ENCODE results near the gene GCK.
A peak's percentile ranks its signal among the peaks of the same experiment; 100 is the strongest.
"Not testable (repeated sequence)": the region's sequence is repeated elsewhere in the genome, so short reads cannot be mapped to it uniquely, and the experiment has no call there.

The GCK gene

DNA sequence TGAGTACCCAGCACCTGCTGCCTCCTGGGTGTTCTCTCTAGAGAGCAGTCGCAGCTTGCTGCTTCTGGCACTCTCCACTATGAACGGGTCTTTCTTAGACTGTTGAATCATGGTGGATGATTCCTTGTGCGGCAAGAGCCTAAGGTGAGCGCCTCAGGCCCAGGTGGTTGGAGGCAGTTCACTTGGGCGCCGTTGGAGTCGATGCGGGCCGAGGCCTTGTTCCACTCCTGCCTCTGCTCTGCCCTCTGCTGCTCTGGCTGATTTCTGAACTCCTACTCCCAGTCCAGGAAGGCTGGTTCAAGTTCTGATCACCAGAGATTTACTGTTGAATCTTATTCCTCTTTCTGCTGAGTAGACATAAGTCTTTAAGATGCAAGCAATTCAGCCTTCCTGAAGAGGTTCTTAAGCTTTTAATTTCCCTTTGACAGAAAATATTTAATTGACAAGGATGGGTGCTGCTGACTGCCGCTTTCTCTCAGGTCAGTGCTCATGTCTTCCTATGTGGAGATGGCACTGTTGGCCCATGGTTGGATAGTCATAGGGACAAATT is 22.0 kb upstream of the GCK start:
- H3K9me3 Mint-ChIP-seq: no peaks in the 10 kb centered on the region
- ATAC-seq (replicated peaks; ENCODE audit: extremely low read depth, poor library complexity, severe bottlenecking) (no peak), DNase-seq (ENCODE audit: low spot score in 2 of 2) (no peak)
- H3K4me1 Mint-ChIP-seq: peaks cover 5% of the 10 kb centered on the region
- H3K36me3 Mint-ChIP-seq (ENCODE audit: insufficient read depth): peaks cover 49% of the 10 kb centered on the region
- no peak overlapping the region for H3K27ac Mint-ChIP-seq (ENCODE audit: low read depth)
- H3K27me3 Mint-ChIP-seq: no peaks in the 10 kb centered on the region
- no peak overlapping the region for H3K4me3 Mint-ChIP-seq

GRCh38 chr7:44210107-44210506 is 20.9 kb upstream of the GCK start:
- H3K9me3 Mint-ChIP-seq: no peaks in the 10 kb centered on the region
- no peak overlapping the region for H3K4me3 Mint-ChIP-seq
- DNase-seq (ENCODE audit: low spot score in 2 of 2) (no peak), ATAC-seq (replicated peaks; ENCODE audit: extremely low read depth, poor library complexity, severe bottlenecking) (no peak)
- H3K27ac Mint-ChIP-seq (ENCODE audit: low read depth): no peak overlapping the region
- H3K36me3 Mint-ChIP-seq (ENCODE audit: insufficient read depth): peaks cover 54% of the 10 kb centered on the region
- H3K4me1 Mint-ChIP-seq: peaks cover 10% of the 10 kb centered on the region
- H3K27me3 Mint-ChIP-seq: no peaks in the 10 kb centered on the region

DNA sequence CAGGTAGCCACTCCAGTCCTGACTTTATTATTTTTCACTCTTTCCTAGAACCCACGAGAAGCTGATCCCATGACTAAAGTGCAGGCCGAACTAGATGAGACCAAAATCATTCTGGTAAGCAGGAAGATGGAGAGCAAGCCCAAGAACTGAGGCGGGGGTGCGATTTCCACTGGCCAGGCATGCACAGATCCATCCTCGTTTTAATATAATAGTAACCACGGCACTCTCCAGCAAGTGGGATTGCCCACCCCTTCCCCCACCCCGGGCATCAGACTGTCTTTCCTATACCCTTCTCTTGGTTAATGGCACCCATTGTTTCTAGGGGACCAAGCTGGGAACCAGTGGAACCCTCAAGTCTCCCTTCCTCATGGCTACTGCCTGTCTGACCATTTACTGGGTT is 18.8 kb upstream of the GCK start:
- no peak for DNase-seq (ENCODE audit: low spot score in 2 of 2)
- Mint-ChIP-seq H3K4me1 (peaks cover 25% of the 10 kb centered on the region), H3K4me3 (no peak overlapping the region), H3K27ac (ENCODE audit: low read depth) (no peak overlapping the region), H3K36me3 (ENCODE audit: insufficient read depth) (peaks cover 59% of the 10 kb centered on the region), H3K9me3 (no peaks in the 10 kb centered on the region), H3K27me3 (no peaks in the 10 kb centered on the region)
- ATAC-seq (replicated peaks; ENCODE audit: extremely low read depth, poor library complexity, severe bottlenecking): no peak

DNA sequence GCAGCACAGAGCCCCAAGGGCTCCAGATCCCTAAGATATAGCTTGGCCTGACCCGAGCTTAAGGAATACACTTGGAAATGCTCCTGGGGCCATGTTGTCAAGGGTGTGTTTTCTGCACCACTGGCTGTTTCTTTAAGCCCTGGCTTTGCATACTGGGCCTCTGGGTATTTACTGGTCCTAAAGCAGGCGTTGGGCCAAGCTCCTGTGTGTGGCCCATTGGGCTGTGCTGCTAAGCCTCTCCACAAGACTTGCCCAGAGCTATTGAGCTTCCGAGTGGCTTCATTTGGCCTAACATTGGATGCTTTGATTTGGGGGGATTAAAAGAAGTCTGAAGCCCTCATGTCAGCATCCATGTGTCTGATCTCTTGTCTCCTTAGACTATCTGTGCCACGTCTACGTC is 16.8 kb upstream of the GCK start:
- Mint-ChIP-seq H3K4me3 (no peak overlapping the region), H3K4me1 (peaks cover 41% of the 10 kb centered on the region), H3K9me3 (no peaks in the 10 kb centered on the region), H3K27ac (ENCODE audit: low read depth) (no peak overlapping the region), H3K27me3 (no peaks in the 10 kb centered on the region), H3K36me3 (ENCODE audit: insufficient read depth) (peaks cover 47% of the 10 kb centered on the region)
- DNase-seq (ENCODE audit: low spot score in 2 of 2): no peak
- no peak for ATAC-seq (replicated peaks; ENCODE audit: extremely low read depth, poor library complexity, severe bottlenecking)

- ATAC-seq (replicated peaks; ENCODE audit: extremely low read depth, poor library complexity, severe bottlenecking): no peak
- peak overlapping the region; percentile 80 for H3K4me3 Mint-ChIP-seq
- peaks cover 40% of the 10 kb centered on the region for H3K4me1 Mint-ChIP-seq
- H3K9me3 Mint-ChIP-seq: no peaks in the 10 kb centered on the region
- no peak for DNase-seq (ENCODE audit: low spot score in 2 of 2)
- peaks cover 12% of the 10 kb centered on the region for H3K27me3 Mint-ChIP-seq
- peaks cover 15% of the 10 kb centered on the region for H3K36me3 Mint-ChIP-seq (ENCODE audit: insufficient read depth)
- H3K27ac Mint-ChIP-seq (ENCODE audit: low read depth): no peak overlapping the region
Measured at GRCh38 chr7:44201813-44202212, 12.6 kb upstream of the GCK start.

GRCh38 chr7:44200699-44201461 is 11.6 kb upstream of the GCK start, which contains the start of gene YKT6:
TSS of gene YKT6 (plus strand) at chr7:44200978. CDS start at chr7:44201136, 158 bp downstream.
- DNase-seq (ENCODE audit: low spot score in 2 of 2): peak; percentile 83 to 86
- Mint-ChIP-seq H3K27ac (ENCODE audit: low read depth) (no peak within 1 kb of the TSS), H3K4me3 (peak within 1 kb of the TSS; percentile 80), H3K9me3 (no peaks in the 10 kb centered on the region), H3K36me3 (ENCODE audit: insufficient read depth) (peaks cover 12% of the 10 kb centered on the region), H3K27me3 (peaks cover 12% of the 10 kb centered on the region), H3K4me1 (peaks cover 36% of the 10 kb centered on the region)
- ATAC-seq (replicated peaks; ENCODE audit: extremely low read depth, poor library complexity, severe bottlenecking): peak; percentile 99

DNA sequence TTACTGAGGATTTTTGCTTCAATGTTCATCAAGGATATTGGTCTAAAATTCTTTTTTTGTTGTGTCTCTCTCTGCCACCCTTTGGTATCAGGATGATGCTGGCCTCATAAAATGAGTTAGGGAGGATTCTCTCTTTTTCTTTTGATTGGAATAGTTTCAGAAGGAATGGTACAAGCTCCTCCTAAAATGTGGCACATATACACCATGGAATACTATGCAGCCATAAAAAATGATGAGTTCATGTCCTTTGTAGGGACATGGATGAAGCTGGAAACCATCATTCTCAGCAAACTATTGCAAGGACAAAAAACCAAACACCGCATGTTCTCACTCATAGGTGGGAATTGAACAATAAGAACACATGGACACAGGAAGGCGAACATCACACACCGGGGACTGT is 10.9 kb upstream of the GCK start:
- H3K27me3 Mint-ChIP-seq: peaks cover 12% of the 10 kb centered on the region
- not testable (repeated sequence) for H3K36me3 Mint-ChIP-seq (ENCODE audit: insufficient read depth); H3K9me3 Mint-ChIP-seq; ATAC-seq (replicated peaks; ENCODE audit: extremely low read depth, poor library complexity, severe bottlenecking); H3K27ac Mint-ChIP-seq (ENCODE audit: low read depth); DNase-seq (ENCODE audit: low spot score in 2 of 2)
- H3K4me3 Mint-ChIP-seq: peak overlapping the region; percentile 80
- H3K4me1 Mint-ChIP-seq: peaks cover 31% of the 10 kb centered on the region

DNA sequence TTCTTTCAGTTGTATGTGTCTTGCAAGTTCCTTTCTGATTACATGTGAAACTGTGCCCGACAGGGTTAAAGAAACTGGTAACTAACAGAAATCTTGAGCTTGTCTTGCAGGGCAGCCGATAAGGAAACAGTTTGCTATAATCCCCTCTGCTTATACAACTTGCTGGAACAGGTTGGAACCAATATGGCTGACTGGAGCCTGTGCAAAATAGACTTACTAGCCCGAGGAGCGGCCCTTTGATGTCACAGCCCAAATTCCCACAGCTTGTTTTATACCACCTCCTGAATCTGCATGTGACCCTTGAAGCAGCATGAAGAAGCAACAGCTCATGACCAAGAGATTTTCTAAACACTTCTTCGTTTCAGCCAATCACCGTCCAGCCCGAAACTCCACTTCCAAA is 8.2 kb upstream of the GCK start:
- Mint-ChIP-seq H3K27ac (ENCODE audit: low read depth) (no peak overlapping the region), H3K27me3 (peaks cover 33% of the 10 kb centered on the region), H3K9me3 (no peaks in the 10 kb centered on the region), H3K36me3 (ENCODE audit: insufficient read depth) (no peaks in the 10 kb centered on the region), H3K4me1 (peaks cover 11% of the 10 kb centered on the region), H3K4me3 (no peak overlapping the region)
- no peak for ATAC-seq (replicated peaks; ENCODE audit: extremely low read depth, poor library complexity, severe bottlenecking)
- no peak for DNase-seq (ENCODE audit: low spot score in 2 of 2)

DNA sequence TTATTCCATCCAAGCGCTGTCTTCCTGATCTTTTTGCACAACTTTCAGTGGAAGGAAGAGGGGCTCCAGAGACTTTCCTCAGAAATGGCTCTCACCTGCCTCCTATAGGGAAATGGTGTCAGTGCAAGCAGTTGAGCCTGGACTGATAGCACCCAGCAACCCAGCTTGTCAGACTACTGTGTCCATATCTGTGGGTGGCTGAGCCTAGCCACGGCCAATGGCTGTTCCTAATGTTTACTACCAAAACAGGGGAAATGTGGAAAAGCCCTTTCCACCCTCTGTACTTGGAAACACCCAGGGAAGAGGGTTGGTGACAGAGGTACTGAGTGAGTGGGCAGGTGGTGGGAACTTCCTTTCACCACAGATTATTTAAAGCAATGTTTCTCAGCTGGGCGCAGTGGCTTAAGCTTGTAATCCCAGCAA is 7.2 kb upstream of the GCK start:
- H3K4me3 Mint-ChIP-seq: no peak overlapping the region
- peaks cover 41% of the 10 kb centered on the region for H3K27me3 Mint-ChIP-seq
- H3K27ac Mint-ChIP-seq (ENCODE audit: low read depth): no peak overlapping the region
- H3K4me1 Mint-ChIP-seq: peaks cover 1% of the 10 kb centered on the region
- no peaks in the 10 kb centered on the region for H3K9me3 Mint-ChIP-seq
- no peak for ATAC-seq (replicated peaks; ENCODE audit: extremely low read depth, poor library complexity, severe bottlenecking)
- no peak for DNase-seq (ENCODE audit: low spot score in 2 of 2)
- H3K36me3 Mint-ChIP-seq (ENCODE audit: insufficient read depth): no peaks in the 10 kb centered on the region

DNA sequence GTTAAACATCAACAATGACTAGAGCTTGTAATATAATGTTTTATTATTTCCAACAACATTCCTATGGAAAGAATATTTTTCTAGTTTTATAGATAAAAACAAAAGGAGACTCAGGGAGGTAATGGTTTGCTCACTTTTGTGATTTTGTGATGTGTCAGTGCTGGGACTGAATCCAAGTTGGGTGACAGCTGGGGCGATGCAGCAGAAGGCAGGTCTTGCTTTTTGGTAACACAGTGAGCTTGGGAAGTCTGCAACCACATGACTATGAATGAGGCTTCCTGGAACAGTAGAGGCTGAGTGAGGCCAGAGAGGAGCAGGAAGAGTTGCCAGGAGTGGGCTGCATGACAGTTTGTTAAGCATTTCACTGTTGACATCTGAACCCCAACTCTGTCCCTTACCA is 6.7 kb upstream of the GCK start:
- no peak for DNase-seq (ENCODE audit: low spot score in 2 of 2)
- Mint-ChIP-seq H3K9me3 (no peaks in the 10 kb centered on the region), H3K27me3 (peaks cover 46% of the 10 kb centered on the region), H3K36me3 (ENCODE audit: insufficient read depth) (no peaks in the 10 kb centered on the region), H3K4me1 (no peaks in the 10 kb centered on the region), H3K4me3 (no peak overlapping the region), H3K27ac (ENCODE audit: low read depth) (no peak overlapping the region)
- no peak for ATAC-seq (replicated peaks; ENCODE audit: extremely low read depth, poor library complexity, severe bottlenecking)

DNA sequence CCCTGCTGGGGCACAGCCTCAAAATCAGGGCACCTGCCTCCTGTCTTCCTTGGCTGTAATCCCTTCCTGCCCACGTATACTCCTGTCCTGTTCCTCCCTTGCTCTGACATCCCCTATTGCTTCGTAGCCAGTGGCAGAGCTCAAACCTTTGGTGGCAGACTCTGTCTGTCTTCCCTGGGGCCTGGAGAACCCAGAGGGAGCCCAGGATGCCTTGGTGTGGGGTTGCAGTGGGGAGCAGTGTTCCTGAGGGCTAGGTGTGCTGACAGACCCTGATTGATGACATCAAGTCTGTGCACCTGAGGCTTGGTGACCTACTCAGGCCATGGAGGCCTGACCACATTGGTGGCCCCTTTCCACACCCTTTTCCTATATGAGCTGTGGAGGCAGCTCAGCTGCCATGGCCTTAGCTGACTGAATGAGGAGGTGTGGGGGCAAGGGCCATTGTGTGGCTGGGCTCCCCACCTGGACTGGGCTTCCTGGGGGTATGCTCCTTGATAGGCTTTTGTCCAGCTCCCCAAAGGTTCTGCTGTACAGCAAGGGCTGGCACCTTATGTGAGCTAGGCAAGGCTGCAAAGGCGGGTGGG is 5.4 kb upstream of the GCK start:
- DNase-seq (ENCODE audit: low spot score in 2 of 2) (no peak), ATAC-seq (replicated peaks; ENCODE audit: extremely low read depth, poor library complexity, severe bottlenecking) (no peak)
- Mint-ChIP-seq H3K36me3 (ENCODE audit: insufficient read depth) (no peaks in the 10 kb centered on the region), H3K27ac (ENCODE audit: low read depth) (no peak overlapping the region), H3K4me1 (no peaks in the 10 kb centered on the region), H3K9me3 (no peaks in the 10 kb centered on the region), H3K27me3 (peaks cover 55% of the 10 kb centered on the region), H3K4me3 (no peak overlapping the region)

DNA sequence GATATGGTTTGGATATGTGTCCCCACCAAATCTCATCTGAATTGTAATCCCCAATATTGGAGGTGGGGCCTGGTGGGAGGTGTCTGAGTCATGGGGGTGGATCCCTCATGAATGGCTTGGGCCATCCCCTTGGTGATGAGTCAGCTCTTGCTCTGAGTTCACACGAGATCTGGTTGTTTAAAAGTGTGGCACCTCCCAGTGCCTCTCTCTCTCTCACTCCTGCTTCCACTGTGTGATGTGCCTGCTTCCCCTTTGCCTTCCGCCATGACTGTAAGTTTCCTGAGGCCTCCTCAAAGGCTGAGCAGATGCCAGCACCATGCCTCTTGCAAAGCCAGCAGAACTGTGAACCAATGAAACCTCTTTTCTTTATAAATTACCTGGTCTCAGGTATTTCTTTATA is 4.8 kb upstream of the GCK start:
- H3K36me3 Mint-ChIP-seq (ENCODE audit: insufficient read depth): no peaks in the 10 kb centered on the region
- H3K27me3 Mint-ChIP-seq: peaks cover 55% of the 10 kb centered on the region
- DNase-seq (ENCODE audit: low spot score in 2 of 2) (no peak), ATAC-seq (replicated peaks; ENCODE audit: extremely low read depth, poor library complexity, severe bottlenecking) (no peak)
- no peak overlapping the region for H3K27ac Mint-ChIP-seq (ENCODE audit: low read depth)
- no peaks in the 10 kb centered on the region for H3K4me1 Mint-ChIP-seq
- no peaks in the 10 kb centered on the region for H3K9me3 Mint-ChIP-seq
- H3K4me3 Mint-ChIP-seq: no peak overlapping the region
